OCI-LY3 (cell line): ENCODE measurements around the gene EIF4H.

Source experiments
- H2AFZ ChIP-seq: fragments of 200-600, 300-600 bp; shearing (Covaris generic); 2 replicates; pipeline ENCODE4 v1.6.0; 2014; ENCODE audit warnings: antibody characterized with exemption, low read depth, low read length
- H3K27ac ChIP-seq: fragments of 200-600, 300-600 bp; sonication (generic); 2 replicates; pipeline ENCODE4 v1.5.1; 2014; ENCODE audit warnings: mild to moderate bottlenecking, low read length, moderate library complexity, mixed read lengths
- H3K27me3 ChIP-seq: fragments of 200-600, 300-600 bp; sonication (generic); 2 replicates; pipeline ENCODE4 v1.6.1; 2014; ENCODE audit warnings: low read depth, low read length, mixed read lengths
- H3K36me3 ChIP-seq: fragments of 200-600, 300-600 bp; sonication (generic); replicated peaks from 2 replicates; pipeline ENCODE3; 2014; ENCODE audit warnings: low read depth, low read length, mixed read lengths
- H3K4me1 ChIP-seq: fragments of 300-600, 200-600 bp; sonication (generic); 2 replicates; pipeline ENCODE4 v1.6.1; 2014; ENCODE audit warnings: low read length, mixed read lengths
- H3K4me2 ChIP-seq: fragments of 200-600, 300-600 bp; sonication (generic); 2 replicates; pipeline ENCODE4 v1.6.1; 2014; ENCODE audit warnings: low read length, mixed read lengths
- H3K4me3 ChIP-seq: fragments of 300-600, 200-600 bp; sonication (generic); 2 replicates; pipeline ENCODE4 v1.5.1; 2014; ENCODE audit warnings: antibody characterized with exemption, mild to moderate bottlenecking, low read length, moderate library complexity
- H3K79me2 ChIP-seq: fragments of 300-600, 200-600 bp; shearing (Covaris generic); 2 replicates; pipeline ENCODE4 v1.6.1; 2014; ENCODE audit warnings: mild to moderate bottlenecking, low read length, mixed read lengths
- H3K9ac ChIP-seq: fragments of 300-600, 200-600 bp; shearing (Covaris generic); 2 replicates; pipeline ENCODE4 v1.6.0; 2014; ENCODE audit warnings: mild to moderate bottlenecking, low read length, moderate library complexity
- H3K9me3 ChIP-seq: fragments of 200-600, 300-600 bp; shearing (Covaris generic); 2 replicates; pipeline ENCODE4 v1.6.1; 2014; ENCODE audit warnings: low read length, mixed read lengths; ENCODE audit not compliant: insufficient read depth
- H4K20me1 ChIP-seq: fragments of 200-600, 300-600 bp; sonication (generic); 2 replicates; pipeline ENCODE4 v1.6.1; 2016; ENCODE audit warnings: low read length, mixed read lengths; ENCODE audit not compliant: insufficient read depth
- EZH2phosphoT487 ChIP-seq: fragments of 200-600 bp; shearing (Covaris generic); IDR thresholded peaks from 2 replicates; pipeline ENCODE4 v1.6.1; 2018; ENCODE audit warnings: antibody characterized with exemption, mixed run types, low read depth
- TF ChIP-seq, protein P1 (sequence below): fragments of 200-600, 300-600 bp; sonication (generic); IDR thresholded peaks from 2 replicates; pipeline ENCODE4 v1.5.1; 2014; ENCODE audit warnings: antibody characterized with exemption, low read length, low read depth

Gene EIF4H

DNA sequence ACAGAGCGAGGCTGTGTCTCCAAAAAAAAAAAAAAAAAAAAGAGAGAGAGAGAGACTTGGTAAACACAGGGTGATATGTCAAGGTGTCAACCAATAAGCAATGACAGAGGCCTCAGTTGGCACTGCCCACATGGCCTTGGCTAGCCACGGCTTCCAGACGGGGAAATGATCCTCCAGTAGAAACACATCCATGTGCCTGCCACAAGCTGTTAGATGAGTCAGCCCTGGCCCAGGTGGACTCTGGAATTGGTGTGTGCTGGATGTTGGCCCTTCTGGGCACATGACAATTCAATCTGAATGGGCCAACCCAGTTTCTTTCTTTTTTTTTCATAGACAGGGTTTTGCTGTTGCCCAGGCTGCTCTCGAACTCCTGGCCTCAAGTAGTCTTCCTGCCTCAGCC lies 66.3 kb downstream of the EIF4H start:
- peaks cover 28% of the 10 kb centered on the region for H3K4me1 ChIP-seq
- H3K4me2 ChIP-seq, result no peak overlapping the region
- no peak overlapping the region for H3K4me3 ChIP-seq
- H3K79me2 ChIP-seq, result peaks cover 10% of the 10 kb centered on the region; the same call in 1 of the 2 replicates
- no peaks in the 10 kb centered on the region for H3K9me3 ChIP-seq
- H3K27ac ChIP-seq, result no peak overlapping the region
- peaks cover 54% of the 10 kb centered on the region for H3K36me3 ChIP-seq
- H4K20me1 ChIP-seq, result peaks cover 11% of the 10 kb centered on the region
- no peak for TF ChIP-seq EZH2phosphoT487
- TF ChIP-seq, protein P1, sequence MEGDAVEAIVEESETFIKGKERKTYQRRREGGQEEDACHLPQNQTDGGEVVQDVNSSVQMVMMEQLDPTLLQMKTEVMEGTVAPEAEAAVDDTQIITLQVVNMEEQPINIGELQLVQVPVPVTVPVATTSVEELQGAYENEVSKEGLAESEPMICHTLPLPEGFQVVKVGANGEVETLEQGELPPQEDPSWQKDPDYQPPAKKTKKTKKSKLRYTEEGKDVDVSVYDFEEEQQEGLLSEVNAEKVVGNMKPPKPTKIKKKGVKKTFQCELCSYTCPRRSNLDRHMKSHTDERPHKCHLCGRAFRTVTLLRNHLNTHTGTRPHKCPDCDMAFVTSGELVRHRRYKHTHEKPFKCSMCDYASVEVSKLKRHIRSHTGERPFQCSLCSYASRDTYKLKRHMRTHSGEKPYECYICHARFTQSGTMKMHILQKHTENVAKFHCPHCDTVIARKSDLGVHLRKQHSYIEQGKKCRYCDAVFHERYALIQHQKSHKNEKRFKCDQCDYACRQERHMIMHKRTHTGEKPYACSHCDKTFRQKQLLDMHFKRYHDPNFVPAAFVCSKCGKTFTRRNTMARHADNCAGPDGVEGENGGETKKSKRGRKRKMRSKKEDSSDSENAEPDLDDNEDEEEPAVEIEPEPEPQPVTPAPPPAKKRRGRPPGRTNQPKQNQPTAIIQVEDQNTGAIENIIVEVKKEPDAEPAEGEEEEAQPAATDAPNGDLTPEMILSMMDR, result no peak
- H3K27me3 ChIP-seq, result no peaks in the 10 kb centered on the region
- no peak overlapping the region for H3K9ac ChIP-seq
- H2AFZ ChIP-seq, result no peak overlapping the region

DNA sequence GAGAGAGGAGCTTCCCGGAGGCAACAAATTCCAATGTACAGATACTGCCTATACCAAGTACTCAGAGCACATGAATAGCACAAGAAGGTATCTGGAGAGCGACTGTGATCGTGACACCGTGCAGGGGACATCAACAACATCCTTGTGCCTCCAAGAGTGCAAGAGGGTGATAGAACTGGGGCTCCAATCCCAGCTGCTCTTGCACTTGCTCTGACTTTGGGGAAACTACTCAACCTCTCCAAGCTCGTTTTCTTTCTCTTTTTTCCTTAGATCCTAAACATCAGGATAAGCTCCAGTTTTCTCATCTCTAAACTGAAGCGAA lies 67.9 kb downstream of the EIF4H start:
- H3K9me3 ChIP-seq, result no peaks in the 10 kb centered on the region
- H3K36me3 ChIP-seq, result peaks cover 47% of the 10 kb centered on the region
- peak overlapping the region; percentile 68 for H3K4me2 ChIP-seq

DNA sequence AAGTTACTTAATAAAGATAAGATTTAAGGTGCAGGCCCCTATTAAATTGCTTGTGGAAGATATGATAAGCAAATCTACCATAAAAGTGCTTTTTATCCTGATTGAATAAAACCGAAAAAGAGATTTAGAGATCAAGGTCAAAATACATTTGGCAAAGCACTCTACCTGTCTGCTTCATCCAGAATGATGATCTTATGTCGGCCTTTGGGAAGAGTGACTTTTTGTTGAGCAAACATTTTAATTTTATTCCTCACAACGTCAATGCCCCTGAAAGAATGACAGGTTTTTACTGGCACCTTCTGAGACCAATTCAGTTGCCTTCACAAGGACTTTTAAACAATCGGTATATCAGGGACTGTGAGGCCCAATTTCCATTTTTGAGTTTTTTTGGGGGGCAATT lies 72.3 kb downstream of the EIF4H start:
- Histone ChIP-seq H3K79me2 (peaks cover 17% of the 10 kb centered on the region), H3K4me1 (peaks cover 20% of the 10 kb centered on the region), H3K36me3 (peaks cover 47% of the 10 kb centered on the region), H3K4me3 (no peak overlapping the region), H3K9me3 (no peaks in the 10 kb centered on the region), H3K27me3 (no peaks in the 10 kb centered on the region), H2AFZ (no peak overlapping the region), H3K4me2 (no peak overlapping the region), H4K20me1 (peaks cover 7% of the 10 kb centered on the region), H3K9ac (no peak overlapping the region), H3K27ac (no peak overlapping the region)
- TF ChIP-seq EZH2phosphoT487, result no peak
- TF ChIP-seq, protein P1, result no peak

More for the DNA sequence above, 67.9 kb downstream of the EIF4H start:
- Histone ChIP-seq H3K4me1 (peaks cover 23% of the 10 kb centered on the region), H3K27ac (peak overlapping the region; percentile 58), H3K9ac (no peak overlapping the region), H3K79me2 (peaks cover 10% of the 10 kb centered on the region; the same call in 1 of the 2 replicates), H2AFZ (no peak overlapping the region), H4K20me1 (peaks cover 11% of the 10 kb centered on the region), H3K27me3 (no peaks in the 10 kb centered on the region), H3K4me3 (peak overlapping the region; percentile 39; the same call in 1 of the 2 replicates)
- TF ChIP-seq, protein P1, result no peak
- no peak for TF ChIP-seq EZH2phosphoT487
